Pancreas (tissue), 10 donors: ENCODE results near the gene PARD3B. TPM values are rescaled to one million over a fixed set of nuclear protein-coding genes. Genes with fewer than 3 reads are reported as not detected.

ENCODE experiments used
- ATAC-seq, 4 donors: fragments of 200-7000 bp; cut with Tn5 transposase; one replicate each; pipeline versions ENCODE4 v1.8.0 to v1.9.1; 2020; ENCODE audit warnings: mild to moderate bottlenecking in 4 of 4, moderate library complexity in 4 of 4
- DNase-seq, 6 donors: peaks; one replicate each; pipeline ENCODE4 v3.0.0-alpha.2; 2020
- FAIRE-seq: peaks from 2 replicates; lab custom pipeline; 2012; peaks lifted over from hg19 to GRCh38; lab: Jason Lieb, UNC
- H3K27ac ChIP-seq, 4 donors: fragments of 200-600 bp; sonication (generic); 1 replicate in 3 of 4; 2 replicates in 1 of 4; pipeline versions ENCODE4 v1.5.0 to v1.8.0; 2020
- H3K27me3 ChIP-seq, 4 donors: fragments of 200-600 bp; one replicate each; pipeline ENCODE4 v1.8.0; 2021
- H3K36me3 ChIP-seq, 3 donors: fragments of 200-600 bp; sonication (generic) in 1 of 3; one replicate each; pipeline versions ENCODE4 v1.5.0 to v1.8.0; 2020 to 2021
- H3K4me1 ChIP-seq, 3 donors: fragments of 200-600 bp; one replicate each; pipeline ENCODE4 v1.8.0; 2021
- H3K4me3 ChIP-seq, 4 donors: fragments of 200-600 bp; sonication (generic) in 2 of 4; one replicate each; pipeline versions ENCODE4 v1.5.0 to v1.8.0; 2020 to 2021
- H3K9me3 ChIP-seq, 4 donors: fragments of 200-600 bp; one replicate each; pipeline ENCODE4 v1.8.0; 2021
- WGBS, 2 donors: extraction: QIAGEN DNeasy Blood & Tissue Kit; methylation state at CpG; one replicate each; pipeline ENCODE4 v1.1.7; 2013; 5-methylcytosine and 5-hydroxymethylcytosine counted together
- intact Hi-C, 3 donors: fragments of 100-400 bp; cut with DNase I; formaldehyde crosslinking; loops; one replicate each; pipeline versions ENCODE4 v1.11.1 to v1.14.2; 2022
- polyA plus RNA-seq, 2 donors: library from polyadenylated mRNA; stranded (reverse); fragments of 200-250 nt; gene quantifications; one replicate each; pipeline ENCODE4 v1.2.3, GENCODE V29; 2013
- total RNA-seq, 6 donors: library from RNA; stranded (reverse); fragmentation: NEBNext Ultra II Directional in 4 of 6; extraction: Animal tissue kit (Norgen Biotek cat#: 25700) in 4 of 6; gene quantifications; one replicate each; pipeline versions ENCODE4 v1.2.1 to v1.2.4, GENCODE V29; 2021 to 2023
- TF ChIP-seq, protein P1 (sequence below), 4 donors: fragments of 200-600 bp; sonication (generic) in 3 of 4; IDR thresholded peaks; one replicate each; pipeline versions ENCODE4 v1.5.0 to v1.8.0; 2021; ENCODE audit warnings: antibody characterized with exemption in 4 of 4
- donor health status: healthy with polysubstance abuse.
- donor health status: DM: no; HTN: no; CAD: no; lungs with moderate emphysema.
- donor health status: DM: no; HTN: no; CAD: no.
- donor health status: control.
- donor health status: control.
- donor health status: Bipolar disorder and iron deficiency.
- donor health status: DM: yes; HTN: yes; CAD: no.
- donor health status: DM: no; HTN: no; CAD: no.
- donor health status: DM: no; HTN: no; CAD: no.
- donor health status: DM: yes; HTN: yes; CAD: no.

PARD3B gene
- total and polyA plus RNA-seq, 8 donors: 2.8 to 21.5 (median 12.7) TPM

- ATAC-seq (no peak), FAIRE-seq (no peak)
These were observed 654.0 kb downstream of the PARD3B start for GRCh38 chr2:205199165-205199850.

DNA sequence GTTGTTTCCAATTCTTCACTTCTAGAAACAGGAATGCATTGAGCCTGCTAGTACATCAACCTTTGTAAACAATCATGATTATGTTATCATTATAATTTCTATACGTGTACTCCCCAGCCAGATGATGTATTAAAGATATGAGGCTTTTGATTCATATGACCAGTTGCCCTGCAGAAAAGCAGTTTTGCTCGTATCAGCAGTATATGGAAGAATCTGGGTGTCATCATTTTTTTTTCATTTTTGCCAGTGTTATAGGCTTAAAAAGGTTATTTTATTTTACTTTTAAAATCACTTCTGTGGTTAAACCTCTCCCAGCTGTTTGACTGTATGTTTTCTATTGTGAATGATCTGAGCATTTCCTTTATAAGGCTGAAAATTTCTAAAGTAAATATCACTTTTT is 665.2 kb downstream of the PARD3B start:
- WGBS, 2 donors: 71 to 74% methylated on average over 2 of the region's 2 CpGs
- H3K36me3 ChIP-seq: no peaks in the 10 kb centered on the region
- no peak overlapping the region for H3K27ac ChIP-seq
- DNase-seq (no peak), FAIRE-seq (no peak), ATAC-seq (no peak)
- intact Hi-C loops: no loop called here
- H3K4me3 ChIP-seq: no peak overlapping the region
- no peaks in the 10 kb centered on the region for H3K9me3 ChIP-seq
- H3K4me1 ChIP-seq: no peaks in the 10 kb centered on the region
- TF ChIP-seq, protein P1, sequence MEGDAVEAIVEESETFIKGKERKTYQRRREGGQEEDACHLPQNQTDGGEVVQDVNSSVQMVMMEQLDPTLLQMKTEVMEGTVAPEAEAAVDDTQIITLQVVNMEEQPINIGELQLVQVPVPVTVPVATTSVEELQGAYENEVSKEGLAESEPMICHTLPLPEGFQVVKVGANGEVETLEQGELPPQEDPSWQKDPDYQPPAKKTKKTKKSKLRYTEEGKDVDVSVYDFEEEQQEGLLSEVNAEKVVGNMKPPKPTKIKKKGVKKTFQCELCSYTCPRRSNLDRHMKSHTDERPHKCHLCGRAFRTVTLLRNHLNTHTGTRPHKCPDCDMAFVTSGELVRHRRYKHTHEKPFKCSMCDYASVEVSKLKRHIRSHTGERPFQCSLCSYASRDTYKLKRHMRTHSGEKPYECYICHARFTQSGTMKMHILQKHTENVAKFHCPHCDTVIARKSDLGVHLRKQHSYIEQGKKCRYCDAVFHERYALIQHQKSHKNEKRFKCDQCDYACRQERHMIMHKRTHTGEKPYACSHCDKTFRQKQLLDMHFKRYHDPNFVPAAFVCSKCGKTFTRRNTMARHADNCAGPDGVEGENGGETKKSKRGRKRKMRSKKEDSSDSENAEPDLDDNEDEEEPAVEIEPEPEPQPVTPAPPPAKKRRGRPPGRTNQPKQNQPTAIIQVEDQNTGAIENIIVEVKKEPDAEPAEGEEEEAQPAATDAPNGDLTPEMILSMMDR (IDR thresholded peaks at IDR 0.05): no peak
- no peaks in the 10 kb centered on the region for H3K27me3 ChIP-seq

More at GRCh38 chr2:205199165-205199850, 654.0 kb downstream of the PARD3B start:
- Histone ChIP-seq H3K9me3 (no peaks in the 10 kb centered on the region), H3K4me3 (no peak overlapping the region), H3K27ac (no peak overlapping the region), H3K4me1 (no peaks in the 10 kb centered on the region), H3K36me3 (no peaks in the 10 kb centered on the region), H3K27me3 (no peaks in the 10 kb centered on the region)
- intact Hi-C loops: no loop called here
- no peak for DNase-seq
- WGBS, 2 donors: 87 to 93% methylated on average over 6 of the region's 6 CpGs
- TF ChIP-seq, protein P1 (IDR thresholded peaks at IDR 0.05): no peak

DNA sequence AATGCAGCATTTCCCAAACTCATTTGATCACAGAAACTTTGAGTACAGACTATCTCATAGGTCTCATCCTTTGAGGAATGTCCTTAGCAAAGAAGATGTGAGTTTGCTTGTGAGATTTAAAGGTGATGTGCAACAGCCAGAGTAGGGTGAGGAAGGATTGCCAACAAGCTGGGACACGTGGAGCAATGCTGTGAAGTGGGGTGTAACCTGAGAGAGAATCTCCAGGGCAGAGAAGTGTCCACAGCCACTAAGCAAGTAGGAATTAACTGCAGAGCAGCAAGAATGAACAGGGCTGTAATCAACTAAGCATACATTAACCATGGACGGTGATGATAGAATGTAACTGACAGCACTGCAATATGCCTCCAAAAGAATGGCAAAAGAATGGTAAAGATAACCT is 667.1 kb downstream of the PARD3B start:
- WGBS, 2 donors: 84 to 89% methylated on average over 2 of the region's 2 CpGs
- TF ChIP-seq, protein P1 (IDR thresholded peaks at IDR 0.05): no peak
- H3K9me3 ChIP-seq: no peaks in the 10 kb centered on the region
- H3K27me3 ChIP-seq: no peaks in the 10 kb centered on the region
- H3K27ac ChIP-seq: no peak overlapping the region
- ATAC-seq: no peak
- no peaks in the 10 kb centered on the region for H3K4me1 ChIP-seq
- no peak for FAIRE-seq
- H3K36me3 ChIP-seq: no peaks in the 10 kb centered on the region
- intact Hi-C loops: no loop called here
- DNase-seq: no peak
- no peak overlapping the region for H3K4me3 ChIP-seq

DNA sequence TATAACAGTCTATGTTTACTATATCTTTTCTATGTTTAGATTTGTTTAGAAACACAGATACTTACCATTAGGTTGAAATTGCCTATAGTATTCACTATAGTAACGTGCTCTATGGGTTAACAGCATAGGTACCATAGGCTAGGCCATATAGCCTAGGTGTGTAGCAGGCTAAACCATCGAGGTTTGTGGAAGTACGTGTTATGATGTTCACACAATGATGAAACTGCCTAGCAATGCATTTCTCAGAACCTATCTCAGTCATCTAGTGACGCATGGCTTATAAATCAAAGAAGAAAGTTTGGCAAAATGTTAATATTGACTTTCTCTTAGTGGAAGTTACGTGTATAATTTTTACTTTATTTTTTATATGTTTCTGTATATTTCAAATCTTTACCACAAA is 670.8 kb downstream of the PARD3B start:
- TF ChIP-seq, protein P1 (IDR thresholded peaks at IDR 0.05): no peak
- Histone ChIP-seq H3K27ac (no peak overlapping the region), H3K27me3 (no peaks in the 10 kb centered on the region), H3K36me3 (no peaks in the 10 kb centered on the region), H3K4me3 (no peak overlapping the region), H3K4me1 (no peaks in the 10 kb centered on the region), H3K9me3 (no peaks in the 10 kb centered on the region)
- intact Hi-C loops: no loop called here
- FAIRE-seq (no peak), ATAC-seq (no peak), DNase-seq (no peak)
- 80 to 83% methylated on average over 5 of the region's 5 CpGs for WGBS, 2 donors

DNA sequence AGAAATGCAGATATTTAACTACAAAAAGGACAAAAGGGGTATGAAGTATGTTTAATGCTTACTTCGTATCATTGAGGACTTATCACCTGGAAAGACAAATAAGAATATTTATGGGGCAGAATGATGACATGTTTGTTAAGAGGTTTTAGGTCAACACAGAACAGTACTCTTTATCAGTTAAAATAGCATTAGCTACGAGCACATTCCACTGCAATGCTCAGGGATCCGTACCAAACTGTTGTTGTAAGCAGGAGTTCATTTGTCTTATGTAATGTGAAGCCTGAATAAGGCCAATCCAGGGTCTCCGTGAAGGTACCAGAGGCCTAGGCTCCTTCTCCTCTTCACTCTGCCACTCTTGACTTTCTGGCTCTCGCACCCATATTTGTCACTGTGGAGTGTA is 671.3 kb downstream of the PARD3B start:
- Histone ChIP-seq H3K9me3 (no peaks in the 10 kb centered on the region), H3K4me3 (no peak overlapping the region), H3K27me3 (no peaks in the 10 kb centered on the region), H3K36me3 (no peaks in the 10 kb centered on the region), H3K27ac (no peak overlapping the region), H3K4me1 (no peaks in the 10 kb centered on the region)
- 54 to 64% methylated on average over 5 of the region's 5 CpGs for WGBS, 2 donors
- intact Hi-C loops: no loop called here
- DNase-seq: no peak
- TF ChIP-seq, protein P1 (IDR thresholded peaks at IDR 0.05): no peak
- no peak for FAIRE-seq
- no peak for ATAC-seq
